GOT3 (cell line): ENCODE measurements around the gene GNA12.
"Not testable (repeated sequence)": the region's sequence is repeated elsewhere in the genome, so short reads cannot be mapped to it uniquely, and the experiment has no call there.

Experiments used
- DNase-seq: peaks from one replicate; lab custom pipeline; 2025; ENCODE audit warnings: mixed read lengths; lab: John Stamatoyannopoulos, UW

GNA12 gene

DNA sequence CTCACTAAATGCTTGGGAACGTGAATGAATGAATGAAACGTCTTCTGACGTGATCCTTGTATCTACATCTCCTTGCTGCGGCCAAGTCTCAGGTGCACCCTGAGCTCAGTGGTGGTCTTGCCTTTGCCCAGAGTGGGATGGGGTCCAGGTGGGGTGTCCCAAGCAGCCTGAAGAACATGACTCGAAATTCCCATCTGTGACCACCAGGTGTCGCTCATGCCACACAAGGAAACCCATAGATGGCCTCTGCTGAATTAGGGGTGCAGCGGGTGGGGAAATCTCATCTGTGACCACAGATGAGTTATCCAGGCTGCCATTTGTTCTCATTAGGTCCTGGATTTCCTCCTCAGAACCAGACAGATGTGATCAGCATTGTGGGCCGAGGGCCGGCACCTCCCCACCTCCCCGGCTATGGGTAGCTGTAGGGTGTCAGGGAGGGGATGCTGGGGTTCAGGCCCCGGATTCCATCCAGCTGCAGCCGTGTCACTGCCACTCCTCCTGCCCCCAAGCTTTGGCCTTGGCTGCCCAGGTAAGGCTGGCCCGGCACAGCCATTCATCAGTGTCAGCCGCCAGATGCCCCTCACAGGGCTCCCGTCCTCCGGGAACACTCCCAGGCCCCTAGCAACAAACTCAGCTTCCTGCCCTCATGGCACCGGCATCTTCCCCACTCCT is 21.0 kb upstream of the GNA12 start:
- DNase-seq, result no peak

DNA sequence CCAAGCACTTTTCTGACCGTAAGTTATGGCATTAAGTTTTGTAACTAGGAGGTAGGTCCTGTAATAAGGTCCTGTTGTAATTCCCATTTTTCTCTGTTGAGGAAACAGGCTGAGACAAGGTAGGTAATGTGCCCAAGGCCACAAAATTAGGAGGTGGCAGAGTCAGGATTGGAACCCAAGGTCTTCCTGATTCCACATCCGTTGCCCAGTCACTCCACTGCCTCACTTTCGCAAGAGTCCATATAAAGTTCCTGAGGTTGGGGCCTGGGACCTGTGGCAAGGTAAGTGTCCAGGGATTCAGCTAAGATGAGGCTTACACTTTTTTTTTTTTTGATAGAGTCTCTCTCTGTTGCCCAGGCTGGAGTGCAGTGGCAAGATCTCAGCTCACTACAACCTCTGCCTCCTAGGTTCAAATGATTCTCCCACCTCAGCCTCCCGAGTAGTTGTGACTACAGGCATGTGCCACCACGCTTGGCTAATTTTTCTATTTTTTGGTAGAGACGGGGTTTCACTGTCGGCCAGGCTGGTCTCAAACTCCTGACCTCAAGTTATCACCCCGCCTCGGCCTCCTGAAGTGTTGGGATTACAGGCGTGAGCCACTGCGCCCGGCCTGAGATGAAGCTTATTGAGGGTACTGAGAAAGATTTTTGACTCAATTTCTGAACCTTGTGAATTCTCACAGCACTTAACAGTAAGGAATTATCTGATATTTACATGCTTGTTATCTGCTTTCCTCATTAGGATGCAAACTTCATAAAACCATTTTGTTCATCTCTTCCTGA is 20.3 kb upstream of the GNA12 start:
- DNase-seq, result no peak

DNA sequence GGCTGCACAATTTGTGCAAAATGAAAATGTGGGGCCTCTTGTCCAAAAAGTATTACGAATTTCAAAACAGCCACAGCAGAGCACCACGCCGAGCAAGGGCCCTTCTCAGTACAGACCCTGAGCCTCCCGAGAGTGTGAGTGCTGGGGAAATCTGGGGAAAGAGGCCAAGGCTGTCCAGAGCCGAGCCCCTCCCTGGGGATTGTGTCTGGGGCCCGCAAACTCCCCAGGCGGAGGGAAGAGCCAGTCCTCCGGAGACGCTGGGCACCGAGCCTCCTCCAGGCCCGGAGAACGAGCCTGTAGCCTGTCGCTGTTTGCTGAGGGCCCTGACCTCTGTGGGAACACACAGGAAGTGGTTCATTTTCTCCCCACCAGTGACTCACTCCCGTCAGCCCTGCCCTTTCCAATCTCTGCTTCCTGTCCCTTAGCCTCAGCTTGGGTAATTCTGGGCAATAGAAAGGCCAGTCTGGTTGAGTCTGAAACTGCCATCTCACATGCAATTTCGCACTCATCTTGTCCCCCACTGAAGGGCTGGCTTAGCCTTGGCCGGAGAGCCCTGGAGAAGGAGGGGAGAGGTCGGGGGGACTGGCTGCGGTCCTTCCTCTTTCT is 19.5 kb upstream of the GNA12 start:
- DNase-seq, result peak; percentile 79

DNA sequence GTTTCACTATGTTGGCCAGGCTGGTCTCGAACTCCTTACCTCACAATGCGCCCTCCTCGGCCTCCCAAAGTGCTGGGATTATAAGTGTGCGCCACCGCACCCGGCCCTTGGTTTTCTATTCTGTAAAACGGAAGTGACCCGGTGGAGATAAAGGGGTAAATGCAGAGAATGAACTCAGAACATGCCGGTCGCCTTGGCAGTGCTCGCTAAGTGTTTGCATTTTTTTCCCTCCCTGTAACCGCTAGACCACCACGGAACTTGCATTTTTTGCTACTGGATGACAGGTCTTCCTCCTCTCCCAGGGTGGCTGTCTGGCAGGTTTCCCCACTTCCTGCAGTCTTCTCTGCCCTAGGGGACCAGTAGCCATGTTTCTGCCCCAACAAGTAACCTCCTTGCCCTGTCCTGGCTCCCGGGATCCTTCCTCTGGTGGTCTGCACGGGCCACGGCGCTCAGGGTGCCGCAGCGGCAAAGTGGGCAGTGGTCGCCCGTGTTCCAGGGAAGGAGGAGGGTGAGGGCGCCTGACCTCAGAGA is 18.8 kb upstream of the GNA12 start:
- DNase-seq, result no peak

DNA sequence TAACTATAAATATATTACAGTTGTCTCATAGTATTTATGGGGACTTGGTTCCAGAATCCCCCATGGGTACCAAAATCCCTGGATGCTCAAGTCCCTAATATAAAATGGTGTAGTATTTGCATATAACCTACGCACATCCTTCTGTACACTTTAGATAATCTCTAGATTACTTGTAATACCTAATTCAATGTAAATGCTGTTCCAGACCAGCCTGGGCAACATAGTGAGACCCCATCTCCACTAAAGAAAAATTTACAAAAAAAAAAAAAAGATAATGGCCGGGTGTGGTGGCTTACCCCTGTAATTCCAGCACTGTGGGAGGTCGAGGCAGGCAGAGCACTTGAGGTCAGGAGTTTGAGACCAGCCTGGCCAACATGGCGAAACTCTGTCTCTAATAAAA is 17.4 kb upstream of the GNA12 start:
- no peak for DNase-seq

DNA sequence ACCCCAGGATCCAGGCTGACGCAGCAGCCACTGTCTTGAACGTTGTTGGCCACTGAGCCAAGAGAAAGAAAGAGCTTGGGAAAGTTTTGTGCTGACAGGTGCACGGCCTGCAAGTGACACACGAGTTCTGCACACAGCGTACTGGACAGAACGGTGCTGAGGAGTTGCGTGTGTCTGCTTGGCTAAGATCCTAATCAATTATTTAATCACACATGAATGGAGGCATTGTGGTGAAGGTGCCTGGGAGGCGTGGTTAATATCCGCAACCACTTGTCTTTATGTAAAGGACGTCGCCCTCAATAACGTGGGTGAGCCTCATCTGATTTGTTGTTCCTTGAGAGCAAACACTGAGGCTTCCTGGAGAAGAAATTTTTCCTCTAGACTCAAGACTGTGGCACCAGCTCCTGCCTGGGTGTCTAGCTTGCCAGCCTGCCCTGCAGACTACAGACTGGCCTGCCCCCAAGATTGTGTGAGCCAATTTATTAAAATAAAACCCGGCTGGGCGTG is 16.6 kb upstream of the GNA12 start:
- DNase-seq, result no peak

DNA sequence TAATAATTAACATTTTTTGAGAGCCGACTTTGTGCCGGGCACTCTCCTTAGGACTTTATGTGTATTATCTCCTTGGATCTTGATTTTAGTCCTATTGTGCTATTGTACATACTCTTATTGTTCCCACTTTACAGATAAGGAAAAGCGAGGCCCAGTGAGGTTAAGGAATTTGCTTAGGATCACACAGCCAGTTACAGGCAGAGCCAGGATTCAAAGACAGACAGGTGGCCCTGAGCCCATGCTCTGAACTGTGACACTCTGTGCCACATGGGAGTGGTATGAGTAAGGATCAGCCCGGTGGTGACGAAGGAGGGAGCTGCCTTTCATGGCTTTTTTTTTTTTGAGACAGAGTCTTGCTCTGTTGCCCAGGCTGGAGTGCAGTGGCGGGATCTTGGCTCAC is 15.8 kb upstream of the GNA12 start:
- DNase-seq, result no peak

DNA sequence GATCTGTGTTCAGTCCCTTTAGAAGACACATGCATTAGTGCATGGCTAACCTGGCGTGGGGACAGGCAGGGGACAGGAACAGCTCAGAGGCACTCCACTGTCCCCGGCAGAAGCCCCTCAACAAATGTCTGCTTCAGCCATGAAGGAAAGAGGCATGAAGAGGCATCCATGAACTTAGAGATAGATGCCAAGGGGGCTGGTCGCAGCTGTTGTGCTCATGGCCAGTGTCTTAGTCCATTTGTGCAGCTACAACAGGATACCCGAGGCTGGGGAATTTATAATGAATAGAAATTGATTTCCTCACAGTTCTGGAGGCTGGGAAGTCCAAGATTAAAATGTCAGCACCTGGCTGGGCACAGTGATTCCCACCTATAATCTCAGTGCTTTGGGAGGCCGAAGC is 14.5 kb upstream of the GNA12 start:
- no peak for DNase-seq

DNA sequence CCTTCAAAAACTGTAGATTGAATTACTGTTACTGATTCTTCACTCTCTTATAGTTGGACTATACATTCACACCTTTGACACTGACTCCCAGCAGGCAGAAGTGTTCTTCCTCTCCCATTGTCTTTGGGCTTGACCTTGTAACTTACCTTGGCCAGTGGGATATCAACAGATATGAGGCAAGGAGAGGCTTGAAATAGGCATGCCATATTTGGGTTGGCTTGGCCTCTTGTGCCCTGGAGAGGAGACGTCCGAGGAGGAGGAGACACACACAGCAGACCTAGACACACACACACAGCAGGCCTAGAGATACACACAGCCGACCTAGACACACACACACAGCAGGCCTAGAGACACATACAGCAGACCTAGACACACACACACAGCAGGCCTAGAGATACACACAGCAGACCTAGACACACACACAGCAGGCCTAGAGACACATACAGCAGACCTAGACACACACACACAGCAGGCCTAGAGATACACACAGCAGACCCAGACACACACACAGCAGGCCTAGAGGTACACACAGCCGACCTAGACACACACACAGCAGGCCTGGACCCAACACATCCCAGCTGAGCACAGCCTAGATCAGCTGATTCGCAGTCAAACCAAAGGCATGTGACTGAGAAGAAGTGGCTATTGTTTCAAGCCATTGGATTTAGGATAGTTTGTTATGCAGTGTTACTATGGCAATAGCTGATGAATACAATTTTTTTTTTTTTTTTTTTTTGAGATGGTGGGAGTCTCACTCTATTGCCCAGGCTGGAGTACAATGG is 12.5 kb upstream of the GNA12 start:
- DNase-seq, result no peak

DNA sequence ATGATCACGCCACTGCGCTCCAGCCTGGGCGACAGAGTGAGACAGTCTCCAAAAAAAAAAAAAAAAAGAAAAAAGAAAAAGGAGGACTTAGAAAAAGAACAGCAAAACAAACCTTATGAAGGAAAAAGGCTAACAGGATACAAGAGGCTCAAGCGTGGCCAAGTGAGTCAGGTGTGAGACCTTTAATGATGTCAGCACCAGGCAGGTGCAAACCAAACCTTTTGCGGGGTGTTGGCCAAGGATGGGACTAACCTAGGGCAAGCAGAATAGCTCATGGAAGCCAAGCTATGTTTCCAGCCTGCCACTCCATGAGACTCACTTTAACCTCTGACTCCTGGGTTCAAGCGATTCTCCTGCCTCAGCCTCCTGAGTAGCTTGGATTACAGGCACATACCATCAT is 11.3 kb upstream of the GNA12 start:
- no peak for DNase-seq

DNA sequence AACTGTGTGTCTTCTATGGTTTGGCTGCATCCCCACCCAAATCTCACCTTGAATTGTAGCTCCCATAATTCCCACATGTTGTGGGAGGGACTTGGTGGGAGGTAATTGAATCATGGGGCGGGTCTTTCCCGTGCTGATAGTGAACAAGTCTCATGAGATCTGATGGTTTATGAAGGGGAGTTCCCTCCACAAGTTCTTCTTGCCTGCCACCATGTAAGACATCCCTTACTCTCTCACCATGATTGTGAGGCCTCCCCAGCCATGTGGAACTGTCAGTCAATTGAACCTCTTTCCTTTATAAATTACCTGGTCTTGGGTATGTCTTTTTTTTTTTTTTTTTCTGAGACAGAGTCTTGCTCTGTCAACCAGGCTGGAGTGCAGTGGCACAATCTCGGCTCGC is 9.4 kb upstream of the GNA12 start:
- not testable (repeated sequence) for DNase-seq

DNA sequence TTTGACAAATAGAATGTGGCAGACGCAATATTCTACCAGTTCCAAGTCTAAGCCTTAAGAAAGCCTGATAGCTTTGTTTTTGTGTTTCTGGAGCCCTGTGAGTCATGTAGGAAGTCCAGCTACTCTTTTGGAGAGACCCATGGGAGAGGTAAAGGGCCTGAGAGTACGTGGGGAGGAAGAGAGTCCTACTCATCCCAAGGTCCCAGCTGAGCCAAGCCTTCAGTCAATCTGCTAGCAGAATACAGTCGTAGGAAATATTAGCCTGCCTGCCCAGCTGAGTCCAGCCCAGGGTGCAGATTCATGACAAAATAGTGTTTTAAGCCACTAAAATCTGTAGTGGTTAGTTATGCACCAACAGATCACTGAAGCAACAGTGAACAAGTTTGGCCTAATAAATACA is 9.0 kb upstream of the GNA12 start:
- DNase-seq, result no peak

DNA sequence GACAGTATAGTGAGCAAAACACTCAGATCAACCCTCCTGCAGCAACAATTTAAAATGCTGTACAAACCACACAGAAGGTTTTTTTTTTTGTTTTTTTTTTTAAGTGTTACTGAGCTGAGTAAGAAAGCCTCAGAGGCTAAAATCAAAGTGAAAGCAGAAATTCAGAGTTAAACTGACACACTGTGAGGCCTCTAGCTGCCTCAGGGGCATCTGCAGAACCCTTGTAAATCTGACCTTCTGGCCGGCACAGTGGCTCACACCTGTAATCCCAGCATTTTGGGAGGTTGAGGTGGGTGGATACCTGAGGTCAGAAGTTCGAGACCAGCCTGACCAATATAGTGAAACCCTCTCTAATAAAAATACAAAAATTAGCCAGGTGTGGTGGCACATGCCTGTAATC is 7.4 kb upstream of the GNA12 start:
- no peak for DNase-seq

DNA sequence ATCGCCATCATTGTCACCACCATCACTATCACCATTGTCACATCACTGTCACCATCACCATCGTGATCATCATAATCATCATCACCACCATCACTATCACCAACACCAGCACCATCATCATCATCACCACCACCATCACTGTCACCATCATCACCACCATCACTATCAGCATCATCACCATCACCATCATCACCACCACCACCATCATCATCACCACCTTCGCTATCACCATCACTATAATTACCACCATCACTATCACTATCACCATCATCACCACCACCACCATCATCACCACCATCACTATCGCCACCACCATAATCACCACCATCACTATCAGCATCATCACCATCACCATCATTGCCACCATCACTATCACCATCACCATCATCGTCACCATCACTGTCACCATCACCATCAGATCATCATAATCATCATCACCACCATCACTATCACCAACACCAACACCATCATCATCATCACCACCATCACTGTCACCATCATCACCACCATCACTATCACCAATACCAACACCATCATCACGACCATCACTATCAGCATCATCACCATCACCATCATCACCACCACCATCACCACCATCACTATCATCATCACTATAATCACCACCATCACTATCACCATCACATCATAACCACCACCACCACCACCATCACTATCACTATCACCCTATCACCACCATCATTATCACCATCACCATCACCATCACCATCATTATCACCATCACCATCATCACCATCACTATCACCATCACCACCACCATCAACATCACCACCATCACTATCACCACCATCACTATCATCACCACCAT is 6.0 kb upstream of the GNA12 start:
- no peak for DNase-seq

DNA sequence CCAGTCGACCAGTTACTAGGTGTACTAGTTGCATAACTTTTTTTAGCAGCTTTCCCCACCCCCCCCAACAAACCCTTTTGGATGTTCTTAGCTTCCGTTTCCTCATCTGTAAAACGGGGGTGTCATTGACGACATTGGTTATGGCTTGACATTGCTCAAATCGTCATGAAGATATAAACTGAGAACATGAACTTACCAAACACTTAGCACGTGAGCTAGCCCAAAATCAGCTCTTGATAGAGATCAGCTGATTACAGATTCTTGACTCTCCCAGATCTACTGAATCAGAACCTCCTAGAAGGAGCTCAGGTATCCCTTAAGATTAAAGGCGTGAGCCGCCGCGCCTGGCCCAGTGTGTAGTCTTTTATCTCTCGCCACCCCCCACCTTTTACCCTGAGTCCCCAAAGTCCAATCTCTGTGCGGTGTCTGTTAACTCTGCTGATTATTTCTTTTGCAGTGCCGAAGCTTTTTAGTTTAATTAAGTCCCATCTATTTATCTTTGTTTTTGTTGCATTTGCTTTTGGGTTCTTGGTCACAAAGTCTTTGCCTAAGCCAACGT is 1.0 kb upstream of the GNA12 start:
- DNase-seq, result no peak

DNA sequence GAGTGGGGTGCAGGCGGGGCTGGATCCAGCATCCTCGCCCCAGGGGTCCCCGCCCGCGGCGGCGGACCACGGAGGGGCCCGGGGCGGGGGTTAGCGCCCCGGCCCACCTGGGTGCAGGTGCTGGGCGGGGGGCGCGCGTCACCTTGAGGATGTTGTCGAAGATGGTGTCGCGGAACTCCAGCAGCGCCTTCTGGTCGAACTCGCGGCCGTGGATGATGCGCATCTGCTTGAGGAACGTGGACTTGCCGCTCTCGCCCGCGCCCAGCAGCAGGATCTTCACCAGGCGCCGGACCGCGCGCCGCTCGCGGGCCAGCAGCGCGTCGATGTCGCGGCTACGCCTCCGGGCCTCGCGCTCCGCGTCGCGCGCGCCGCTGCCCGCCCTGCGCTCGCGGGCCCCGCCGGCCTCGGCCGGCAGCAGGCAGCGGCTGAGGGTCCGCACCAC is 376 bp downstream of the GNA12 start:
- no peak for DNase-seq

DNA sequence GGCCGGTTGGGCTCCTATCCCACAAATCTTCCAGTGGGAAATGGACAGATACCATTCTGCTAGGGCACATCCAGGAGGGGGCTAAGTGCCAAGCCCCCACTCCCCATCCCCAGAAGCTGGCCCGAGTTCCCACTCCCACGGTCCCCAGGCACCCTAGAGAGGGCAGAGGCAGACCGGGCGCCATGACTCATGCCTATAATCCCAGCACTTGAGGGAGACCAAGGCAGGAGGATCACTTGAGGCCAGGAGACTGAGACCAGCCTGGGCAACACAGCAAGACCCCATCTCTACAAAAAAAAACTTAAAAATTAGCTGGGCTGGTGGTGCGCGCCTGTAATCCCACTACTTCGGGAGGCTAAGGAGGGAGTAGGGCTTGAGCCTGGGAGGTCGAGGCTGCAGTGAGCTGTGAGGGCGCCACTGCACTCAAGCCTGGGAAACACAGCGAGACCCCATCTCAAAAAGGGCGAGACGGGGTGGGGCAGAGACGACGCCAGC is 870 bp downstream of the GNA12 start:
- DNase-seq, result no peak

DNA sequence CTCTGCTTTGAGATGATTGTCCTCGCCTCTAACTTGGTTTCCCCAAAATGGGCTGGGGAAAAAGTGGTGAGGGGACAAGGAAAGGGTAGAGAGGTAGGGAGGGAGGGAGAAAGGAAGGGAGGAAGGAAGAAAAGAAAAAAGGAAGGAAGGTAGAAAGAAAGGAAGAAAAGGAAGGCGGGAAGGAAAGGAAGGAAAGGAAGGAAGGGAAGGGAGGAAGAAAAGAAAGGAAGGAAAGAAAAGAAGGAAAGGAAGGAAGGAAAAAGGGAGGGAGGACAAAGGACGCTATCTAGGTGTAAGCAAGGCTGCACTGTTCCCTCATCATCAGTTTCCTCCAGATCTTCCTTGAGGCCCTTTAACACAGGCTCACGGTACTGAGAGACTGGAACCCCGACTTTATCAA is 2.2 kb downstream of the GNA12 start:
- DNase-seq, result no peak

DNA sequence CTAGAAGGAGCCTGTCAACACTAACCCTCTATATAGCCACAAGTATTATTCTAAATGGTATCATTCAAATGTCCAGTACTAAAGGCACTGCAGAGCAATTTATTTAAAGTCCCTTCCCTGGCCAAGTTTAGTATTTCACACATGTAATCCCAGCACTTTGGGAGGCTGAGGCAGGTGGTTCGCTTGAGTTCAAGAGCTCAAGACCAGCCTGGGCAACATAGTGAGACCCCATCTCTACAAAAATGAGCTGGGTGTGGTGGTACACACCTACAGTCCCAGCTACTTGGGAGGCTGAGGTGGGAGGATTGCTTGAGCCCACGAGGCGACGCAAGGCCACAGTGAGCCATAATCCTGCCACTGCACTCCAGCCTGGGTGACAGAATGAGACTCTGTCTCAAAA is 3.6 kb downstream of the GNA12 start:
- DNase-seq, result no peak

DNA sequence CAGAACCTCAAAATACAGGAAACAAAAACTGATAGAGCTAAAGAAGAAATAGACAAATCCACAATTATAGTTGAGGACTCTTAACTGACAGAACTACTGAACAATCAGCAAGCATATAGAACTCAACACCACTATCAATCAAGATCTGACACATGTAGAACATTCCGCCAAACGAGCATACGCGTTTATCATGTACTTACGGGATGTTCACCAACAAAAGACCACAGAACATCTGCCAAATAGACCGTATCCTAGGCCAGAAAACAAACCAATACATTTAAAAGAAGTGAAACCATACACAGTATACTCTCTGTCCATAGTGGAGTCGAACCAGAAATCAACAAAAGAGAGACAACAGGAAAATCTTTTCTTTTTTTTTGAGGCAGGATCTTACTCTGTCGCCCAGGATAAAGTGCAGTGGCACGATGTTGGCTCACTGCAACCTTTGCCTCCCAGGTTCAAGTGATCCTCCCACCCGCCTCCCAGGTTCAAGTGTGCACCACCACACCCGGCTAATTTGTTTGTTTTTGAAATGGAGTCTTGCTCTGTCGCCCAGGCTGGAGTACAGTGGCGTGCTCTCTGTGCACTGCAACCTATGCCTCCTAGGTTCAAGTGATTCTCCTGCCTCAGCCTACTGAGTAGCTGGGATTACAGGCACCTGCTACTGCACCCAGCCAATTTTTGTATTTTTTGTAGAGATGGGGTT is 5.1 kb downstream of the GNA12 start:
- no peak for DNase-seq
